ENCODE measurements around the gene CFAP77.

GRCh38 chr9:132499251-132499650 lies 89.2 kb downstream of the CFAP77 start:
- TF ChIP-seq CTCF (IDR thresholded peaks at IDR 0.05), result no peak
- TF ChIP-seq POLR2A (IDR thresholded peaks at IDR 0.05), result no peak
